ENCODE data around the gene TPM1.
A peak's percentile ranks its signal among the peaks of the same experiment; 100 is the strongest.

Gene TPM1

DNA sequence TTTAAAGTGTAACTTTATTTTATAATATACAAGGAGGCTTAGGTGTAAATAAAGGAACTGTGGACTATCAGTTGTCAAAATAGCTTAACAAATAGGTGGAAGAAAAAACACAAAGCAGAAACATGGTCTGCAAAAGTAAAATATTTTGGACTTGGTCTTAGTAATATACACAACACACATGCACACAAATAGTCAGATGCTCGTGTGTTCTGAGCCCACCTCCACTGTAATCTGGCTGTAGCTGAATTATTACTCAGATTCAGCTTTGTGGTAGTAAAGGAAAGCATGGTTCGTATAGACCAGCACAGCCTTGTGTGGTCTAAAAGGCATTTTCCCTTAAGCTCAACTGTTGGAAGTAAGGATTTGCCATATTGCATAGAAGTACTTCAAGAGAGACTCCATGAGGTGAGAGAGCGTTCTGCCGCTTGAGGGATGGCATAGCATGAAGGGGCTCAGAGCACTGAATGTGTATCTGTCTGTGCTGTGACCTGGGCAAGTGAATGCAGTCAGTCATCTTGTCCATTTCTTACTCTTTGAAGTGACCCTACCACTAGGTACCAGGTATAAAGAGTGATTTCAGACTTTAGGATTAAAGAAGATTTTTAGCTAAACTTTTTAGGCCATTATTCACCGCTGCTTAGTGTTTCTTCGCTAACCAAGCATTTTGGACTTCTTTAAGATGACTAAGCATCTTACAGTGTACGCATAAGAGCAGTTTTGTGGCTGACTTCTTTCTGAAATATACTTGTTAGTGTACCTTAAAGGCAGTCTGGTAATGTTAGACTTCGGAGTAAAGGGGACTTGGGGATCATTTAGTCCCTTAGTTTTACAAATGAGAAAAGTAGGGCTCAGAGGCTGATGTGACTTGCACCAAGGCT lies 15.2 kb downstream of the TPM1 start:
- no peak for DNase-seq

DNA sequence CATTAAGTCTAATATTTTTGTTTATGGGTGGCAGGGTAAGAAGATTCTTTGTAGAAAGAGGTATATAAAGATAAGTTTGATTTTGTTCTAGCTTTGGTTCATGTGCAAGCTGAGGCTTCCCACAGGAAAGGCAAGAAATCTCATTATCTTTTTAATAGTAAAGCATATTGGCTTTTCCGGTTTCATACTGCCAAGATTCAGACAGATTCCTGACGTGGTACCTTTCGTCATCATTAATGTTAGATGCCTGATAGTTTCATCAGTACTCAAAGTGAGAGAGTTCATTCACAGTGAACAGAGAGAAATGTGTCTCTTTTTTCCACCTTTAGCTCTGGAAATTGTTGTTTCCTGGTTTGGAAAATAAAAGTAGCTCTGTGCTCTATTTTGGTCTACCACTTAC lies 16.5 kb downstream of the TPM1 start:
- DNase-seq: no peak

DNA sequence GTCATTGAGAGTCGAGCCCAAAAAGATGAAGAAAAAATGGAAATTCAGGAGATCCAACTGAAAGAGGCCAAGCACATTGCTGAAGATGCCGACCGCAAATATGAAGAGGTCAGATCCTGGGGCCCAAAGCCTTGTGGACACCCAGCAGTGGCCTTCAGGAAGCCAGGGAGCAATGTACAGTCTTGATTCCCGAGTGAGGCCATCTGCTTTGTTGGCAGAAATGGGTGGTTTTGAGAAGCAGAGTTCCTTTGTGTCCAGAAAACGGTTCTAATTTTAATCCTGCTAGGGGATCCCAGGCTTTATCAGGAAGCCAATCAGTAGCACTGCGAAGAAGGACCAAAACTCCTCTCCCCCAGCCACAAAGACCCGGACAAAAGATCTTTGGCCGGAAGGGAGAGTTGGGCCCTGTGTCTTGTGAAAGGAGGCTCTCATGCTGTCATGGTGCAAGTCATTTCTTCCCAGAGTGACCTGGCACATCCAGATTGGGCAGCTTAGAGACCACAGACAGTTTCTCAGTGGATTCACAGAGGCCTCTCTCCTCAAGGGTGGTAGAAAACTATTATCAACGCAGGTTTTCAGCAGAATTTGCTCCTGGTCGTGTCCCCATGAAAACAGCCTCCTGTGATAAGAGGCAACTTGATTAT lies 17.1 kb downstream of the TPM1 start:
- no peak for DNase-seq

DNA sequence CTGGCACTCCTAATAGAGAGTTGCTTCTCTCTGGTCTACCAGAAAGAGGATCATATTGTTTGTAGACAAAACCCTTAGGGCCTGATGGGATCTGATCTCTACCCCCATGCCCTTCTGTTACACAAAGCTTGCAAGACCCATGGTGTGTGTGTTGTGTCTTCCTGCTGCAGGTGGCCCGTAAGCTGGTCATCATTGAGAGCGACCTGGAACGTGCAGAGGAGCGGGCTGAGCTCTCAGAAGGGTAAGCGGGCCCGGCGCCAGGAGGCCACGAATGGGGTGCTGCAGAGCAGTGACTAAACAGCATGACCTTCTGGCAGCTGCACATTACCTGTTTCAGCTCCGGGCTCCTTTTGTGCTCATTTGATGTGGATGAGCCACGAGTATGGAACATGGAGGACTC lies 18.2 kb downstream of the TPM1 start:
- DNase-seq: no peak

DNA sequence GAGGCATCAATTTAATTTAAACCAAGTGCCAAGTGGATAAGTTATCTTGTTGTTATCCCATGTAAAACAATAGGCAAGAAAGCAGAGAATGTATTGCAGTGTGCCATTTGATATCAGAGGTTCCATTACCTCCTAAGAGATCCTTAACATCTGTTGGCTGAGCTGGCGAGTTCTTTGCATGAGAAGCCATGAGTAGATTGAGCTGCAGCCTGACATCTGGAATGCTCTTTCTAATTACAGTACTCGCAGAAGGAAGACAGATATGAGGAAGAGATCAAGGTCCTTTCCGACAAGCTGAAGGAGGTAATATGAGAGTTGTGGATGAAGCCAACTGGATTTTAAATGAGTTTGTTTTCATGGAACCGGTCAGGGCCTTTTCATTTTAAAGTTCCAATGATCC lies 19.4 kb downstream of the TPM1 start:
- DNase-seq: no peak

DNA sequence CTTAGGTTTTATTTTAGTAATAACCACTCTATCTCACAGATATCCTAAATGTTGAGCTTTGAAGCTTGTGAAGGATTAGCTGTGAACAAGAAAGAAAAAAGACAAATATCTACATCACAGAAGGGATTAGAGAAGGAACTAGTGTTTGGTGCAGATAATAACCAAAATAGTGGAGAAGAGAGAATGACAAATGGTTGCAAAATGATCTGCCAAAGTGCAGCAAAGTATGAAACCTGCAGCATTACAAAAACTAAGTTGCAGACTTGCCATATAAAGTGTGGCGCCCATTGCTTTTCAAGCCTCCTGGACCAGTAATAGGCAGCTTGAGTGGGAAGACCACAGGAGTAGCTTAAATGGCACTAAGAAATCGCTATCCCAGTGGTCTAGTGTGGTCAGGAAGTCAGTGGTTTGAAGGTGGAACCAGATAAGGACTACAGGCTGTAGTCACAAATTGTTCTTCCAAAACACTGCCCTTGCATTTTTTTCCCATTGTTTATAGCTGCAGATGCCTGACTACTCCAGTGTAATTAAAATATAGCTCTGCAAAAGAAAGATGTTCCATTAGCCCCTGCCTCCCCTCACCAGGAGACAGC lies 20.7 kb downstream of the TPM1 start:
- peak; percentile 86 for DNase-seq

DNA sequence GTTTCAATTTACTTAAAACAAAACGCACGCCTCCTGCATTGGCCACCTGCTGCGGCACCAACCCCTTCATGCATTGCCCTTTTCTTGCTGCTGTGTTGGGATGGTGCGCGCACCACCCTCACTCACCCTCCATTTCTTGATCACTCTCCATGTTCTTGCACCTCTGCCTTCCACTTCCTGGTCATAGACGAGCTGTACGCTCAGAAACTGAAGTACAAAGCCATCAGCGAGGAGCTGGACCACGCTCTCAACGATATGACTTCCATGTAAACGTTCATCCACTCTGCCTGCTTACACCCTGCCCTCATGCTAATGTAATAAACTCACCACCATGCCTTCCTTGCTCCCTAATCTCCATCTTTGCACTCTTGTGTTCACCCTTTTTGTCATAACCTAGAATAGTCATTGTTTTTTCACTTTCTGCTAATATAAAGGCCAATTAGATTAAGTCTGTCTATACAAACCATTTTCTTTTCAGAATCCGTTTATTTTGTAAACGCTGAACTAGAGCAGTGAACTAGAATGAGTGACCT lies 21.4 kb downstream of the TPM1 start:
- no peak for DNase-seq

DNA sequence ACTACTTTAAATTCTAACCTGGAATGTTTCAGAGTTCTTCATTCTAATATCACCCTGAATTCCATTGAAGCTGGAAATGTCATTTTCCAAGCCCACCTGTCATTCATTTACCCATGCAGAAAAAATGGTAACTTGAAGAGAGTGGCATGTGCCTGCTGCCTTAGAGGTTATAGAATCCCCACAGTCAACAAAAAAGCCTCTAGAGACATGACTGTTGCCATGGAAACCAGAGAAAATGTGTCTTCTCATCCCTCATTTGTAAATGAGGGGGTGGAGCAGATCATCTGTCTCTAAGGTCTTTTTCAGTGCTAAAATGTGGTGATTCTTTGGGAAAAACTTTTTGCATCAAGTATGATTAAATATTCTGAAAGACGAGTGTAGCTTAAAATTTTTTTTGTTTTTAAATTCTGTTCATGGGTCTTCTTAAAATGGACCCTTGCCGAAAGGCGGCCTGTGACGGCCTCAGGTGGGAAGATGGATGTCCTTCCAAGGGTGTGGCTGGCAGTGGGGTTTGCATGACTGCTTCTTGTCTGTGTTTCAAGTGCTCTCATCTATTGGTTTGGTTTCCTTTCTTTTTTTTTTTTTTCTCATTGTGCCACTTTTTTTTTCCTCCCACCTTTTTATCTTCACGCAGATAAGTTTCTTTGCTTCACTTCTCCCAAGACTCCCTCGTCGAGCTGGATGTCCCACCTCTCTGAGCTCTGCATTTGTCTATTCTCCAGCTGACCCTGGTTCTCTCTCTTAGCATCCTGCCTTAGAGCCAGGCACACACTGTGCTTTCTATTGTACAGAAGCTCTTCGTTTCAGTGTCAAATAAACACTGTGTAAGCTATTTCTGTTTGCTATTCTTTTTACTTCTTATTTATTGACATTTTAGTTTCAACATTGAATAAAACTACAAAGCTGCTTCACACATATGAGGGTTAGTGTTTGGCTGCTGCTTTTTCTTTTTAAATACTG lies 23.0 kb downstream of the TPM1 start:
- no peak for DNase-seq

DNA sequence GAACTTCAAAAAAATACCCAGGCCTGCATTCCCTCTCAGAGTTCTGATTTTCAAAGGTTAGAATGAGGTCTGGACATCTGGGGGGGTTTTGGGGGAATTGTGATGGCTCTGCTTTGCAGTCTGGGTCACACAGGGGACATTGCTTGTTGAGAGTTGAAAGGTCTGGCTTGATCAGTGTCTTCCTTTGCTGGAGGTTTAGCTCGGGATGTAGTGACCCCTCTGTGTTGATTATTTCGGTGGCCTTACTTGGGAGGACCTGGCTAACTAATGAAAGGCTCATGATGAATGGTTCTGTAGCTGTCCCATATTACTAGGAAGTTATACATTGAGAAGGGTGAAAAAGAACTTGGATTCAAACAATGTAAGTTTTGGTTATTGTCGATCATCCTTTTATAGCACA lies 23.7 kb downstream of the TPM1 start:
- DNase-seq: no peak

DNA sequence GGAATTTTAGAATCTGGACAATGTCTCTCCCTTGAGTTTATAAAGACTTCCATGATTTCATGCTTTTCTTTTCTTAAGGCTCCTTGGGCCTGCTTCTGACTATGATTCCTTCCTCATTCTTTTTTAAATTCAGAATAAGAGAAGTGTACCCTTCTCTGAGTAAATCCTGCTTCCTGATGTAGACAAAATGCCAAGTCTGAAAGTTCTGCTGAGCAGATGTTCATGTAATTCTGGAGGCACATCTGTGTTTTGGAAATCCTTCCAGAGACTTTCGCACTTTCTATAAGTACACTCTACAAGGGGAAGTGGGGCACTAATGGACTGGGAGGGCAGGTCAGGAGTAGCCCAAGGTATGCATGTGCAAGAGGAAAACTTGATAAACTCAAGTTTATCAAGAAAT lies 24.8 kb downstream of the TPM1 start:
- DNase-seq: no peak

DNA sequence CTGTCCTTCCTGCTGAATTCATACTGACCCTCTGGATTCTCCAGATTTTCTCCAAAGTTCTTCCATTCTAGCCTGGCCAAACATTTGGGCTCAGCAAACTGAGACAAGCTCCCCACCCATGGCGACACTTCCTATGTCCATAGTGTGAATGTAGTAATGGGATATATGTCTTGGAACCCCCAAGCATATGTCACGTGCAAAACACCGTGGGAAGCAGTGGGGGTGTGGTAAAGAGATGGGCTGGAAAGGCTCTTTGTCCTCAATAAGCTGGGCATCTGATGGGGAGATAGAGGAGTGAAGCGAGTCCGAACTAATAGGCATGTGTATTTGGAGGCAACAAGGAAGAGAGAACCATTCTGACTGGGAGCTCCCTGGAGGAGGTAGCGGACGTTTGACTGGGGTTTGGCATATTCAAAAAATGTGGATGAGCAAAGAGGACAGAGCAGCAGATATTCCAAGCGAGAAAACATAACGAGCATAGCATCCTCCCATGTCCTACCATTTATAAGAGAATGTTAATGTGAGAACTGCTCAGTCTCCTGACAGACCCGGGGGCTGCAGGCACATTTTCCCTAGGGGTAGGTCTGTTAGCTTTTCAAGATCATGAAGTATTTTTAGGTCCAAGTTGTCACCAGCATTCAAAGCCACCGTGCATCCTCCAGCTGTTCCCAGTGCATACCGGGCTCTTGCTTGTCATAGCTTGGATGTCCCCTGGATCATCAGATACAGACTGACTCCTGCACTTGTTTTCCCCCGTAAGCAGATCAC lies 25.6 kb downstream of the TPM1 start:
- no peak for DNase-seq

DNA sequence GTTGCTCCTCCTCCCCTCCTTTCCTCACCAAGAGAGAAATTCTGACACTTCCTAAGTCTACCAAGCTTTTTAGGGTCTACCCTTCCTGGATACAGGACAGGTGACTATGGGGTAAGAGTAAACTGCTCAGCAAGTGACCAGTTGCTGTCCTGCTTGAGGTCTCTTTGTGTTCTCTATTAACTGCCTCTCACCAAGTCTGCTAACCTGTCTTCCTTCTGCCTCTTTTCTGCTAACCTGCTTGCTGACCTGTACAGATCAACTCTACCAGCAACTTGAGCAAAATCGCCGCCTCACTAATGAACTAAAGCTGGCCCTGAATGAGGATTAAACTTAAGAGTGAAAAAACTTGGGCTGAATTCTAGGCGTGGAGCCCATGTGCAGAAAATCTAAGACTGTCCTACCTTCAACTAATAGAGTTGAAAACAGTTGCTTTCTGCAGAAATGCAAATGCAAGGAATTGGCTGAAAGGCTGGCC lies 27.1 kb downstream of the TPM1 start:
- DNase-seq: no peak

DNA sequence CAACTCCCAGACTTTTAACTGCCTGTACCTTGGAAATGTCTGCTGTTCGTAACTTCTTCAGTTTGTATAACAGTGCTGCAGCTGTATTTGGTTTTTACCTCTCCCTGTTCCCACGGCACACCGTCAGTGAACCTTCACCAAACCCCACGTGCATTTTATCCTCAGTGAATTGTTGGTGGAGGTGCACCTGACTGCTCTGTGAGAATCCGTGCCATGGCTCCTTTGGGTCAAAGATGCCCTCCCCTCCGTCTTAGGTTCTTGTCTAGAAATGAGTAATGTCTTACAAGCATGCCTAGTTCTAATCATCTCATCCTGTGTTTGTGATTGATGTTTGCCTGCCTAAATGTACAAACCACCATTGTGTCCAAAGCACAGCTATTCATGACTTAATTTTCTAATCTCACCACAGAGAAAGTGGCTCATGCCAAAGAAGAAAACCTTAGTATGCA lies 28.2 kb downstream of the TPM1 start:
- no peak for DNase-seq

DNA sequence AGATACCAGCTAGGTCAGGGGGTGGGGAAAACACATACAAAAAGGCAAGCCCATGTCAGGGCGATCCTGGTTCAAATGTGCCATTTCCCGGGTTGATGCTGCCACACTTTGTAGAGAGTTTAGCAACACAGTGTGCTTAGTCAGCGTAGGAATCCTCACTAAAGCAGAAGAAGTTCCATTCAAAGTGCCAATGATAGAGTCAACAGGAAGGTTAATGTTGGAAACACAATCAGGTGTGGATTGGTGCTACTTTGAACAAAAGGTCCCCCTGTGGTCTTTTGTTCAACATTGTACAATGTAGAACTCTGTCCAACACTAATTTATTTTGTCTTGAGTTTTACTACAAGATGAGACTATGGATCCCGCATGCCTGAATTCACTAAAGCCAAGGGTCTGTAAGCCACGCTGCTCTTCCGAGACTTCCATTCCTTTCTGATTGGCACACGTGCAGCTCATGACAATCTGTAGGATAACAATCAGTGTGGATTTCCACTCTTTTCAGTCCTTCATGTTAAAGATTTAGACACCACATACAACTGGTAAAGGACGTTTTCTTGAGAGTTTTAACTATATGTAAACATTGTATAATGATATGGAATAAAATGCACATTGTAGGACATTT lies 28.9 kb downstream of the TPM1 start:
- no peak for DNase-seq

DNA sequence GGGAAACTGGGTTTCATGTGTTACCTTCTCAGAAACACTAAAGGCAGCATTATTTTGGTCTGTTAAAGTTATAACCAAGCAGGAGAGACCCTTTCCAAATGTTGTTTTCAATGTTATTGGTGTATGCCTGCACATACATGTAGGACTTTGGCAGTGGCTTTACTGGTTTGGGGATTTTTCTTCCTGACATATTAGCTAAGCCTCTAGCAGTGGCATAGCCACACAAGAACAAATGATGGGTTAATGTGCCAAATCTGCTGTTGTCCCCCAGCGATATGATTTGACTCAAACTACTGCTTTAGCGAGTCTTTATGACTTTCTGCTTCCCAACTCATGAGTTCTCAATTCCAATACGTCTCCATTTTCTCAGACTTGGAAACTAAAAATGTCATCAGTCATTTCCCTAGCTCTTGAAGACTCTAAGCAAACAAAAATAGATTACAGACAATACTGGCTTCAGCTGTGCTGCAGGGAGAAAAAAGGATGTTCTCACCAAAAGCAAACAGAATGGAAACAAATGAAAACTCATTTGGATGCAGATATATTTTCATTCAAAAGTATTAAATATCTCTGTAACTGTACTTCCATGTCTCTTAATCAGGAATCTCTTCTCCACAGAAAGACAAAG lies 29.6 kb downstream of the TPM1 start:
- DNase-seq: no peak

DNA sequence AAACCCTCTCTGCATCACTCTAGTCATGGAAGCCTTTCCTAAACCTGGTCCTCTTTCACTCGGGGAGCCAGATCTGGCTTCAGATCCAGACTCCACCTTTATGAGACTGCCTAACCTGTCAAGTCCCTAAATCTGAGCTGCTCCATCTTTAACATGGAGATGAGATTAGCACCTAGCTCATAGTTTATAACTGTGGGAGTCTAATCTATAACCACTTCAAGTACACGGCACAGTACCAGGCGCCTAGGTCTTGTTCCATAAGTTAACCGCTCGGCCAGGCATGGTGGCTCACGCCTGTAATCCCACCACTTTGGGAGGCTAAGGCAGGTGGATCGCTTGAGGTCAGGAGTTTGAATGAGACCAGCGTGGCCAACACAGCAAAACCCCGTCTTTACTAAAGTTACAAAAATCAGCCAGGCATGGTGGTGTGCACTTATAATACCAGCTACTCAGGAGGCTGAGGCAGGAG lies 30.3 kb downstream of the TPM1 start:
- DNase-seq: no peak

DNA sequence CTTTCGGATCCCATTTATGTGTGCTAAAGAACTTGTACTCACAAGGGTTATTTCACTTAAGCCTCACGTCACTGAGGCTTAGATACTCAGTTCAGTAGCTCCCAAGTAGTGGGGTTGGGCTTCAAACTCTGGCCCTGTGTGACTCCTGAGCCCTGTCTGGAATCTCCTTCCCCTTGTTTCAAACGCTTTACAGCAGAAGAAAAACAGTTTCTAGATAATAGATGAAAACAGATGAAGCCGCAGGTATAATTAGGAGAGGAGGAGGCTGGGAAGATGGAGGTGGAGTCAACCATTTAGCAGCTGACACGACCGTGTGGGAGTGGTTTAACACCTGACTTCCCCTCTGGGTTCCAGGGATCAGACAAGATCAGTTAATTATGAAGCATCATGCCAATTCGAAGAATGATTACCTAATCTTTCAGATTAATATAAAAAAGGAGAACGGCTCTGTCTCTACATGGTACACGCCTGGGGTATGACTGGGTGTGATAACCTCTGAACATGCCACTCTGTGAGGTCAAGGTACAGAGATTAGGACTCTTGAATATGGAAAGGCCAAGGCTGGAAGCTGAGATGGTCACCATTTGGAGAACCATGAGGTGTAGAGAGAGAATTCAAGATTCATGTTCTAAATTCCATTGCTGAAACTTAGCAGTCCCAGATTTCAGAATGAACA lies 31.1 kb downstream of the TPM1 start:
- peak; percentile 97 for DNase-seq

DNA sequence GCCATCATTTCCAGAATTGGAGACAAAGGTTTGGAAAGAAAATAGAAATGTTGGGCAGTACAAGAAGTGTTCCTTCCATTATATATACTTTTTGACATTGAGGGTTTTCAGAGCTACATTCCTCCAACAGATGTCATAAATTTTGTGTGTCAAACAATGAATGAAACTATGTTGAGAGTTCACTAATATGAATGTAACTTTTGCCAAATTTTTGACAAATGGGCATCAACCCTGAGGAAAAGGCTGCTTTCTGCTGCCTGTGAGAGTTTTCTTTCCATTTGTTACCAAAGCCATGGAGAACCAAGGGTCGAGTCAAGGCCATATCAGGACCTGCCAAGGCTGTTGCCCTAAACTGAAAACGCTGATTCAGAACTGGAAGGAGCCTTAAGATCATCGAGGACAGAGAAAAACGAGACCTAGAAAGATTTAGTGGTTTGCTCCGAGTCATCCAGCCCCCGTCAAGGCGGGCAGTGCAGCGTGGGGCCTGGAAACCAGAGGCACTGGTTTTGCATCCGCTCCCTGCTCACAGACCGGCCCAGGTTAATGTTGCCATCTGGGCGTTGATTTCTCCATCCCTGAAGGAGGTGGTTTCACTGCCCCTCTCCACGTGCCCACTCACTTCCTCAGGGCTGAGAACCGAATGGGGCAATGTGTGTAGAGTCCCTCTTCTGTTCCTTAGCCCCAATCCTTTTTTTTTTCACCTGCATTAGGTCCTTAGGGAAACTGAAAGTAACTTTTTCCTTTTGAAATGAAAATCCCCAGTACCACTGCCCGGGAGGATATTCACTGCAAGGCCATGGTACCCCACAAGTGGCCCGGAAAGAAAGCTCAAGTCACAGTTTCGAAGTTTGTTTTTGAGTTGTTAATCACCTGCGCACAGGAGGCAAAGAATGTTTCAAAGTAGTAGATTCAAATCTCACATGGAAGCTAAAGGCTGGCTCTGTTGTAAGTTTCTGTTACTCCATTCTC lies 32.8 kb downstream of the TPM1 start:
- DNase-seq: peak; percentile 48
